ENCODE results near the gene KLK11.

The KLK11 gene, protein sequence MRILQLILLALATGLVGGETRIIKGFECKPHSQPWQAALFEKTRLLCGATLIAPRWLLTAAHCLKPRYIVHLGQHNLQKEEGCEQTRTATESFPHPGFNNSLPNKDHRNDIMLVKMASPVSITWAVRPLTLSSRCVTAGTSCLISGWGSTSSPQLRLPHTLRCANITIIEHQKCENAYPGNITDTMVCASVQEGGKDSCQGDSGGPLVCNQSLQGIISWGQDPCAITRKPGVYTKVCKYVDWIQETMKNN

GRCh38 chr19:51026554-51026831 lies at the start of gene KLK11:
Gene KLK11 (minus strand): TSS chr19:51026616. CDS start chr19:51025631, 985 bp downstream.
- no peak for DNase-seq

DNA sequence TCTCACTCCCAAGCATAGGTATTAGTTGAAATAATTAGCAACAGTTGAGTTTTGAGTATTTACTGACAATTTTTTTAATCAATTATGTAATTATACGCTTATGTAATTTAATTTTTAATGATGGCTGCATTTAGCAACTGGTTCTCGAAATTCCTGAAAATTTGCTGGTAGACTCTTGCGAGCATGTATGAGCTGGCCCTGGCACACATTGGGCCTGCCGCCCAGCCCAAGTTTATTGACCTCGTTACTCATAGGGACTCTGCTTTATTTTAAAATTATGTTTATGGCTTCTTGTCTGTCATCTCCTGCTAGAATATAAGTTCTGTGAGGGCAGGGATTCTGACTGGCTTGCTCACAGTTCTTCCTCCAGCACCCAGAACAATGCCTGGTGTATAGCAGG lies 49.6 kb upstream of the KLK11 start:
- DNase-seq: no peak

GRCh38 chr19:51071095-51071405 lies 44.6 kb upstream of the KLK11 start:
- no peak for DNase-seq

DNA sequence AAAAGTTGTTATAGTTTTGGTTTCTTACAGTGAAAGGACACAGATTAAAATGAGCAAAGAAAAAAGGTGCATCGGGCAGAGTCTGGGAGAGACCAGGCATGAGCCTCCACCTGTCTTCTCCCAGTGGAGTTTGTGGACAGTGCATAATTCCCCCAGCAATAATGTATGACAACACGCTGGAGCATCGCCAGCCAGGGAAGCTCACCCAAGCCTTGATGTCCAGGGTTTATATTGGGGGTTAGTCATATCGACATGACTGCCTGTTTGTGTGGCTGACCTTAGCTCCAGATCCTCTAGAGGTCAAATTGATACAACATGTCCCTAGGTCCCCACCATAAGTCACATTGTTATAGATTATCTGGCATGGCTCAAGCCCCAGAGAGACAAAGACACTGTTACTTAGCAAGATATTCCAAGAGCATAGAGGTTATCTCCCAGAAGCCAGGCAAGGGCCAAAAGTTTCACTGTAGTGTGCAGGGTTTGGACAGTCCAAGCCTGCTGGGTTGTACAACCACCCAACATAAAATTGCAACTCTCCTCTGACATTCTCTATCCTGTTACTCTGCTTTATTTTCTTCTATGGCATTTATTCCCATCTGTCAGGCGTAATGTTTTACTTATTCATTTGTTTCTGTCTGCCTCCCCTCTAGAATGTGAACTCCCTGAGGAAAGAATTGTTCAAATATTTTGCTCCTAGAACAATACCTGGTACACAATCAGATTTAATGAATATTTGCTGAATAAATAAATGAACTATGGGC lies 44.1 kb upstream of the KLK11 start:
- no peak for DNase-seq

DNA sequence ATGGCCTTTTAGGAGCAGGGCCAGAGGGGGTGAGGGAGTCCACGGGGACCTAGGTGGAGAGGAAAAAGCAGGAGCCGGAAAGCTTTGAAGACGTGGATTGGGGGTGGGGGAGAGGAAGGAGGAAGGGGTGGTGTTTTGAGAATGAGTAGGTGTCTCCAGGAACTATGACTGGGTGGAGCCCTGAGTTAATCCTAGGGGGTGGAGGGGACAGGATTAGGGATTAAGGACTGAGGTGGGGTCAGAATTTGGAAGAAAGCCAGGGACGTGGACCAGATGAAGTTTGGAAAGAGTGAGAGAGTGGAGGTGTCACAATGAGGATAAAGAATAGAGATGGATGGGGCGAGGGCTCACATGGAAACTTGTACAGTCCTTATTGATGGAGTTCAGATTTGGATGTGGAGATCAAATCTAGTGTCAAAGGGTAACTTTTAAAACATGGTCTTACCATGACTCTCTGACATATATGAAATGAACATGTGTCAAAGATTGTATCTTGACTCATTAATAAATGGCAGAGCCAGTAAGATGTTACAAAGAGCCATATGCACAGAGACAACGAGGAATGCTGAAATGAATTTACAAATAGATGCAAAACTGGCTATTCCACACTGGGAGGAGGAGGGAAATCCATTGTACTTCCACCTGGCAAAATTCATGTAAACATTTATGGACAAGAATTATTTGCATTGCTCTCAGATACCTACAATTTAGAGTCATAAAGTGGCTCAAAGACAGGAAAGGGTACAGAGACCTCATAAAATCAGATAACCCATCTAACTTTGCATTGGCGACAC lies 40.2 kb upstream of the KLK11 start:
- no peak for DNase-seq

- no peak for DNase-seq
Observed at GRCh38 chr19:51065221-51065960, 39.0 kb upstream of the KLK11 start.

DNA sequence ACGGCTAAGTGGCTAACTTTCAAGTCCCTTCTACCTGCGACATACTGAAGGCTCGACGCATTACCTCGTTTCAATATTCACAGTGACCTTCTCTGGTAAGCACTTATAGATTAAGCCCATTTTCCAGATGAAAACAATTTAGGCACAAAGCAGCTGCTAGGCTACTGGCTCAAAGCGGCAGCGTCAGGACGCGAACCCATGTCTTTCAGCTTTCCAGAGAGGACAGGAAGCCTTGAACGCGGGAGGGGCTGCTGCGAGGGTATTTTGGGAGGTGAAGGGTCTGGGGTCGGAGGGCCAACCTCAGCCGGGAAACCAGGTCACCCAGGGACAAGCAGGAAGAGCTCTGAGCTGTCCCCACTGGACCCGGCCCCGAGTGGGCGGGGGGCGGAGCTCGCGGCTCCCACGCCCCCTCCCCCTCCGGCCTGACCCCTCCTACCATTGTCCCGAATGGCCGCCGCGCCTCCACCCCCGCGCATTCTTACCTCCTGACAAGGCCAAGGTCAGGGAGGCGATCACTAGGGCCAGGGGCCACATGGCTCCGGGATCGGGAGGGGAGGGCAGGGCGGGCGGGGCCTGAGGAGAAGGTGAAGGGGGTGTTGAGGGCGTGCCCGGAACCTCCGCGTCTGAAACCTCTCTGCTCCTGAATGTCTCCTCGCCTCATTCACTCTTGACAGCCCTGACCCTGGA lies 38.3 kb upstream of the KLK11 start, which contains the start of gene KLK13:
Gene KLK13, minus strand, starts transcription at position 559 of the 687 bp plus-strand sequence. Its CDS starts 25 bp downstream, at position 534.
- DNase-seq: no peak

DNA sequence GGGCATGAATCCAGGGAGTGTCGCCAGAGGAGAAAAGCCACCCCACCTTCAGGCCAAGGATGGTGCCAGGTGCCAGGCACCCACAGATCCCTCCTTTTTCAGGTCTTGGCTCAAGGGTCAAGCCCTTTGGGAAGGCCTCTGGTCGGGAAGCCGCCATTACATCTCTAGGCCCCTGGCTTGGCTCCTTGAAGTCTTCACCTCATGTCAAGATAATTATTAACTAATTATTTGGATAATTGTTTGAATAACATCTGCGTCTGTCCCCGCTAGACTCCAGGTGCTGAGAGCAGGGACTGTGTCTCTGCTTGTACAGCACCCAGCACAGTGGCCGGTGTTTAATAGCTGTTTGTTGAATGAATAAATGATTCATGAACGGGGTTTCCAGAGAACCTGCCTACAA lies 37.2 kb upstream of the KLK11 start:
- no peak for DNase-seq

- DNase-seq: no peak
Observed at GRCh38 chr19:51060973-51061372, 34.6 kb upstream of the KLK11 start.

- DNase-seq: no peak
Observed at GRCh38 chr19:51060336-51060735, 33.9 kb upstream of the KLK11 start.

GRCh38 chr19:51059715-51060114 lies 33.3 kb upstream of the KLK11 start:
- no peak for DNase-seq

- no peak for DNase-seq
Observed at GRCh38 chr19:51055866-51056265, 29.4 kb upstream of the KLK11 start.

GRCh38 chr19:51047031-51047335 lies 20.6 kb upstream of the KLK11 start:
- no peak for DNase-seq

DNA sequence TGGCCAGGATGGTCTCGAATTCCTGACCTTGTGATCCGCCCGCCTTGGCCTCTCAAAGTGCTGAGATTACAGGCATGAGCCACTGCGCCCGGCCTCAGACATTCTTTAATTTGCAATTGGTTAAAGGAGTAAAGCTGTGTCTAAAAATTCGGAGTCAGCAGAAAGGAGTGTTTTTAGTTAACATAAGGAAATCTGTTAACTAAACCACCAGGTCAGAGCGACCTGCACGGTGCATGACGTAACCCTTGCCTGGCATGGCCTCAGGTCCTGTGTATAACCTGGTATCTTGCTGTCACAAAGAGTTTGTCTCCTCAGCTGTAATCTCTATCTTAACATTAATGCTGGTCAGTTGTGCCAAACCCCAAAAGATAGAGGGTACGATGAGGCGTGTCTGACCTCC lies 17.9 kb upstream of the KLK11 start:
- DNase-seq: no peak

GRCh38 chr19:51043497-51043896 lies 17.1 kb upstream of the KLK11 start:
- no peak for DNase-seq

DNA sequence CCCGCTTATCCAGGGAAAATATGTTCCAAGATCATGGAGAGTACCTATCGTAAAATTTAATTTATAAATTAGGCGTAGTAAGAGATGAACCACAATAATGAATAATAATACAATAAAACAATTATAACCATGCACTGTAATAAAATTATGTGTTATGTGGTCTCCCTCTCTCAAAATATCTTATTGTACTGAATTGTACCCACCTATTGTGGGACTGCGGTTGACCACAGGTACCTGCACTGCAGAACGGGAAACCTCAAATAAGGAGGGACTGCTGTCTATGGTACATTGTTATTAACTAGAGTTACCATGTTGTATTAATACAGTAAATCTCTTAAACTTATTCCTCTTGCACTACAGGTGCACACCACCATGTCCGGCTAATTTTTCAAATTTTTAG lies 13.7 kb upstream of the KLK11 start:
- no peak for DNase-seq

GRCh38 chr19:51036519-51036918 lies 10.1 kb upstream of the KLK11 start:
- no peak for DNase-seq

- DNase-seq: no peak
Observed at GRCh38 chr19:51034704-51035103, 8.3 kb upstream of the KLK11 start, which contains the start of gene KLK12. Gene KLK12 (minus strand): TSS chr19:51035002. CDS start chr19:51034621, 381 bp downstream.

DNA sequence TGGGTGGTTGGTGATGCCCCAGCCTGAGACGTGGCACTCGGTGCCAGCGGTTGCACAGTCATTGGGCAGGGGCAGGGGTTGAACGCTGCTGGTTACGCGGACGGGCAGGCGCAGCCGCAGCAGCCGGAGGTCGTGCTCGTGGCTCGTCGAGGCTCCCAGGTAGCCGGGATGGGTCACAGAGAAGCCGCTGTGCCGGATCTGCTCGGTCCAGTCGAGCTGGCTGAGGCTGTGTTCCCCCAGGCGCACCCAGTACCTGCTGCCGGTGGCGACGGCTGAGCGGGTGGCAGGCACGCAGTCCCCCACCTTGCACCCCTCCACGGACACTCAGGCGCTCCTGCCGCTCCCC lies 5.4 kb upstream of the KLK11 start:
- no peak for DNase-seq

DNA sequence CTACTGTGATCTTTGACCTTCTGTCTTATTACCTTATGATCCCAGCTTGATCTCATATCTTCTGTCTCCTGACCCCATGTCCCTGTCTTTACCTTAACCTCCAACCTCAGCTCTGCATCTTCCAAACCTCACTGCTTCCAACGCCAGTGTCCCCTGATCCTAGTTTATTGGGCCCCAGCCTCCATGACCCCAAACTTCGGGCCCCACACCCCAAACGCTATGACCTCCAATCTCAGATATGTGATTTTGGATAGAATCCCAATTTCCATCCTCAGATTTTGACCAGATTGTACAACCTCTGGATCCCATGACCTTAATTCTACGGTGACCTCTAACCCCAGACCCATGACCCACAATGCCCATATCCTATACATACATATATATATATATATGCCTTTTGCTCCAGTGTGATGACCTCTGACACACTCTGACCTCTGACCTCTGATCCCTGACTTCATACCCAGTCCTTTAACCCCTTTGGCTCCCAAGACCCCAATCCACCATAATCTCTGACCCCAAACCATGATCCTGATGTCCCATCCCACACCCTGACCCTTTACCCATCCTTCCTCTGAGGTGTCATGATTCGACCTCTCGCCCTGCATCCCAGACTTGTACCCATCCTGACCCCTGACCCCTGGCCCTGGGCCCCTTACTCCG lies 4.9 kb upstream of the KLK11 start:
- no peak for DNase-seq

DNA sequence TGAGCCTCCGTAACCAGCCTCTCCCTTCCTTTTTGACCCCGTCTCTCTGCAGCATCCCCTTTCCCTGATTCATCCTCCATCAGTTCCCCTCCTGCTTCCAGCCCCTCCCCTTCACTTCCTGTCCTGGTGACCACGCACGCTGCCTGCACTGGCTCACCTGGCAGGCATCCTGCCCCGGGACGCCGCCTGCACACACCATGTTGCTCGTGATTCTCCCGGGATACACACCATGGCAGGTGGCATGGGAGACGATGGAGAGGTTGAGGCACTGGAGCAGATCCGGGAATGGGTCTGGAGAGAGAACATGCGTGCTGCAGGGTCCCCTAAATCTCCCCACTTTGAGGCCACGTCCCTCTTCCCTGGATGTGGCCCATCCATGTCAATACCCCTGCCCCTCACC lies 4.2 kb upstream of the KLK11 start:
- no peak for DNase-seq

GRCh38 chr19:51029718-51030117 lies 3.3 kb upstream of the KLK11 start:
- no peak for DNase-seq

Data from cerebellar nuclear complex (tissue), 1 donor.